ENCODE measurements around the gene ARMC6.

GRCh38 chr19:19076476-19076875 is 43.1 kb downstream of the ARMC6 start:
- TF ChIP-seq CTCF (IDR thresholded peaks at IDR 0.05) (no peak), POLR2A (IDR thresholded peaks at IDR 0.05) (no peak)
